GM20000 (cell line): ENCODE data around the gene SLC7A6.

Experiments used
- DNase-seq: peaks from one replicate; pipeline ENCODE4 v3.0.0; 2012; ENCODE audit warnings: low spot score
- CTCF ChIP-seq: IDR thresholded peaks from 2 replicates; pipeline ENCODE4 v1.5.1; 2012; ENCODE audit warnings: mild to moderate bottlenecking, control low read depth; ENCODE audit errors: extremely low read depth, missing control alignments

Gene SLC7A6

GRCh38 chr16:68259007-68259825 is 5.1 kb upstream of the SLC7A6 start:
- no peak for TF ChIP-seq CTCF
- DNase-seq: no peak

GRCh38 chr16:68263559-68264127 is 683 bp upstream of the SLC7A6 start:
- no peak for DNase-seq
- TF ChIP-seq CTCF: no peak

GRCh38 chr16:68265078-68265920 is 973 bp downstream of the SLC7A6 start:
- DNase-seq: peak; percentile 59
- TF ChIP-seq CTCF: no peak

GRCh38 chr16:68267612-68268405 is 3.5 kb downstream of the SLC7A6 start:
- DNase-seq: no peak
- no peak for TF ChIP-seq CTCF

- no peak for TF ChIP-seq CTCF
- DNase-seq: no peak
These were observed 5.5 kb downstream of the SLC7A6 start for GRCh38 chr16:68269793-68270192.

- TF ChIP-seq CTCF: no peak
- DNase-seq: no peak
These were observed 6.0 kb downstream of the SLC7A6 start for GRCh38 chr16:68270353-68270752.
